GM12878 (cell line): ENCODE measurements around the gene MAP4K2. TPM values are rescaled to one million over a fixed set of nuclear protein-coding genes. Genes with fewer than 3 reads are reported as not detected.
A peak's percentile ranks its signal among the peaks of the same experiment; 100 is the strongest.

ENCODE experiments used
- ATAC-seq: fragments of 200-7000 bp; cut with Tn5 transposase; 3 replicates; pipeline ENCODE4 v1.9.1; 2020; ENCODE audit warnings: mild to moderate bottlenecking, moderate library complexity
- Bru-seq: library from RNA; stranded (reverse); fragments of 400-500 nt; gene quantifications from one replicate; lab custom pipeline; 2021; lab: Mats Ljungman, UMichigan
- BruChase-seq, 2 experiments: library from RNA; stranded (reverse); fragments of 400-500 nt; gene quantifications; one replicate each; lab custom pipeline; 2021; lab: Mats Ljungman, UMichigan
- BruUV-seq: library from RNA; stranded (reverse); fragments of 400-500 nt; replicated peaks from 2 replicates; lab custom pipeline; 2021; lab: Mats Ljungman, UMichigan
- CTCF ChIA-PET: fragments of 300-600 bp; sonication (Branson Sonifier 250); formaldehyde crosslinking; extraction: SDS; loops from one replicate; lab custom pipeline; 2021; ENCODE audit warnings: inconsistent platforms; lab: Yijun Ruan, JAX
- POLR2A ChIA-PET: fragments of 350-600 bp; formaldehyde crosslinking; extraction: SDS; loops from one replicate; lab custom pipeline; 2021; ENCODE audit warnings: inconsistent platforms; lab: Charles Lee
- RAD21 ChIA-PET: fragments of 300-600 bp; sonication (Branson Sonifier 250); formaldehyde crosslinking; loops from one replicate; lab custom pipeline; 2023; ENCODE audit warnings: antibody characterized with exemption; ENCODE audit not compliant: unreplicated experiment; lab: Charles Lee
- SMC1A ChIA-PET: fragments of 300-600 bp; sonication (Branson Sonifier 250); formaldehyde crosslinking; loops from one replicate; lab custom pipeline; 2023; ENCODE audit not compliant: unreplicated experiment, uncharacterized antibody; lab: Charles Lee
- DNase-seq: peaks from one replicate; pipeline ENCODE4 v3.0.0-alpha.2; 2011; ENCODE audit warnings: low read depth, low spot score
- FAIRE-seq: peaks from 3 replicates; lab custom pipeline; 2011; peaks lifted over from hg19 to GRCh38; lab: Jason Lieb, UNC
- H2AFZ ChIP-seq: 2 replicates; pipeline ENCODE4 v1.6.0; 2011; ENCODE audit warnings: low read depth, low read length, control low read depth; ENCODE audit not compliant: control insufficient read depth
- H3K27ac ChIP-seq: 2 replicates; pipeline ENCODE4 v1.5.1; 2011; ENCODE audit warnings: control low read depth; ENCODE audit not compliant: control insufficient read depth, insufficient read depth
- H3K27me3 ChIP-seq, 2 experiments: replicated peaks in 1 of 2; 2 replicates each; pipeline versions ENCODE4 v1.6.0 to v1.6.1; 2011; ENCODE audit warnings: low read length in 1 of 2; ENCODE audit not compliant: control insufficient read depth in 2 of 2, insufficient read depth in 2 of 2
- H3K36me3 ChIP-seq, 2 experiments: 2 replicates each; pipeline ENCODE4 v1.5.1; 2011; ENCODE audit warnings: low read length in 1 of 2; ENCODE audit not compliant: control insufficient read depth in 2 of 2, insufficient read depth in 2 of 2
- H3K4me1 ChIP-seq: 2 replicates; pipeline ENCODE4 v1.6.1; 2011; ENCODE audit warnings: mild to moderate bottlenecking, low read length, moderate library complexity, mixed read lengths; ENCODE audit not compliant: control insufficient read depth, insufficient read depth
- H3K4me2 ChIP-seq: 2 replicates; pipeline ENCODE4 v1.6.0; 2011; ENCODE audit warnings: control low read depth; ENCODE audit not compliant: control insufficient read depth, insufficient read depth
- H3K4me3 ChIP-seq: fragments of 200-600 bp; sonication (generic); 2 replicates; pipeline ENCODE4 v1.5.1; 2016
- H3K79me2 ChIP-seq: 2 replicates; pipeline ENCODE4 v1.6.0; 2011; ENCODE audit warnings: low read length; ENCODE audit not compliant: control insufficient read depth, insufficient read depth
- H3K9ac ChIP-seq: 2 replicates; pipeline ENCODE4 v1.8.0; 2011; ENCODE audit warnings: low read length, control low read depth, mixed read lengths; ENCODE audit not compliant: control insufficient read depth, insufficient read depth
- H3K9me3 ChIP-seq: replicated peaks from 3 replicates; pipeline ENCODE4 v1.5.1; 2011; ENCODE audit warnings: mild to moderate bottlenecking, low read length; ENCODE audit not compliant: control insufficient read depth, insufficient read depth
- H4K20me1 ChIP-seq: 2 replicates; pipeline ENCODE4 v1.6.0; 2011; ENCODE audit not compliant: control insufficient read depth, insufficient read depth
- CREB1 ChIP-seq: IDR thresholded peaks from 2 replicates; pipeline ENCODE4 v1.6.1; 2012; ENCODE audit warnings: low read depth, mild to moderate bottlenecking, inconsistent platforms
- IKZF2 ChIP-seq, 2 experiments: fragments of 450-650 bp; IDR thresholded peaks; 2 replicates each; pipeline ENCODE4 v1.6.1; 2017; ENCODE audit warnings: mild to moderate bottlenecking in 2 of 2, moderate library complexity in 2 of 2
- NR2F1 ChIP-seq: fragments of 450-650 bp; conservative IDR thresholded peaks from 2 replicates; pipeline ENCODE4 v1.6.1; 2017; ENCODE audit warnings: mild to moderate bottlenecking
- WGBS: methylation state at CpG from one replicate; pipeline ENCODE4 v1.1.6; 2016; ENCODE audit warnings: low lambda C conversion rate; ENCODE audit not compliant: insufficient replicate concordance, insufficient coverage; ENCODE audit errors: missing lambda C conversion rate; 5-methylcytosine and 5-hydroxymethylcytosine counted together
- in situ Hi-C: fragments of 300-500 bp; cut with MboI; formaldehyde crosslinking; loops from 9 replicates; pipeline ENCODE4 v1.14.3; 2018; ENCODE audit warnings: mixed read lengths
- intact Hi-C: fragments of 100-400 bp; cut with micrococcal nuclease; formaldehyde crosslinking; loops from one replicate; pipeline ENCODE4 v1.14.2; 2022; ENCODE audit not compliant: unreplicated experiment
- long read RNA-seq, 2 experiments: library from polyadenylated mRNA; unstranded; transcript quantifications; one replicate each; pipeline ENCODE4 v2.0.0, GENCODE V29; 2019 to 2020
- polyA minus RNA-seq, 3 experiments: library from RNA; depleted of rRNA, polyadenylated mRNA; stranded (reverse); fragments of >200 nt; gene quantifications; 2 replicates each; pipeline ENCODE4 v1.2.3, GENCODE V29; 2011
- polyA plus RNA-seq, 11 experiments: library from polyadenylated mRNA; depleted of rRNA in 4 of 11; unstranded in 6 of 11; stranded (reverse) in 5 of 11; fragments of >200 nt; fragmentation: Nextera tagmentation in 4 of 11; fragmentation: Illumina TruSeq in 1 of 11; extraction: Ambion mirVana in 4 of 11; extraction: Trizol in 1 of 11; gene quantifications; 1 replicate in 1 of 11; 2 replicates in 10 of 11; pipeline versions ENCODE4 v1.2.1 to v1.2.3, GENCODE V29; 2011 to 2016; ENCODE audit warnings: inconsistent platforms in 2 of 11, missing spikeins in 2 of 11, low read depth in 1 of 11
- total RNA-seq, 4 experiments: library from RNA; depleted of rRNA in 3 of 4; stranded (reverse); fragments of >200 nt in 3 of 4; fragmentation: Illumina TruSeq in 1 of 4; extraction: Trizol in 1 of 4; gene quantifications; 2 replicates each; pipeline versions ENCODE4 v1.2.1 to v1.2.3, GENCODE V29; 2013 to 2021
- TF ChIP-seq, protein P1 (sequence below): IDR thresholded peaks from 2 replicates; pipeline ENCODE4 v1.6.1; 2012; ENCODE audit warnings: improper control_type of control experiment, low read depth, low read length; ENCODE audit not compliant: insufficient replicate concordance
- TF ChIP-seq, protein P2 (sequence below), 3 experiments: IDR thresholded peaks in 2 of 3; conservative IDR thresholded peaks in 1 of 3; 2 replicates each; pipeline ENCODE4 v1.5.1; 2011; ENCODE audit warnings: low read depth in 3 of 3, low read length in 3 of 3, mild to moderate bottlenecking in 3 of 3, control low read depth in 2 of 3, moderate library complexity in 2 of 3, inconsistent platforms in 1 of 3, mixed read lengths in 1 of 3; ENCODE audit not compliant: control insufficient read depth in 2 of 3, insufficient read depth in 1 of 3; ENCODE audit errors: extremely low read depth in 1 of 3
- TF ChIP-seq, protein P3 (sequence below): fragments of 450-650 bp; conservative IDR thresholded peaks from 2 replicates; pipeline ENCODE4 v1.6.1; 2017; ENCODE audit warnings: mild to moderate bottlenecking, moderate library complexity

Gene MAP4K2
- total RNA-seq (2013; cell fraction: nucleolus; rRNA removed) = 51.0 and 55.9 TPM in 2 replicates
- total RNA-seq (2014; rRNA removed) (66.7 and 74.7 TPM in 2 replicates), total RNA-seq (2014; rRNA removed; fragmentation: Illumina TruSeq; extraction: Trizol) (36.9 and 41.0 TPM in 2 replicates), total RNA-seq (2021) (78.1 and 79.2 TPM in 2 replicates), polyA plus RNA-seq (2011; rRNA removed) (27.3 and 49.9 TPM in 2 replicates), polyA plus RNA-seq (2014; fragmentation: Illumina TruSeq; extraction: Trizol) (16.1 and 42.8 TPM in 2 replicates), polyA plus RNA-seq (2014; fragmentation: Nextera tagmentation; extraction: Ambion mirVana) (1 to 10 TPM in 1 of 2 experiments, under 1 TPM in 1; 0.98 to 4.4 TPM), polyA plus RNA-seq (2014; rRNA removed) (69.0 and 71.8 TPM in 2 replicates), polyA plus RNA-seq (2016; fragmentation: Nextera tagmentation; extraction: Ambion mirVana) (10 to 100 TPM; 47.8 to 52.9 TPM), polyA minus RNA-seq (2011; rRNA and poly(A)+ RNA removed) (58.6 and 101 TPM in 2 replicates), Bru-seq, nascent RNA (percentile 72 among the genes with signal in this experiment), BruChase-seq, experiment 1, labeled RNA remaining after a 6-hour chase (percentile 88 among the genes with signal in this experiment), BruChase-seq, experiment 2, labeled RNA remaining after a 2-hour chase (percentile 83 among the genes with signal in this experiment)
- polyA plus RNA-seq (2011; ENCODE audit: low read depth) = 11.2 TPM
- 73.2 and 91.2 TPM in 2 replicates for polyA plus RNA-seq (2011; cell fraction: cytosol; rRNA removed)
- 284 and 290 TPM in 2 replicates for polyA plus RNA-seq (2011; cell fraction: nucleus; rRNA removed)
- 33.8 and 37.8 TPM in 2 replicates for polyA plus RNA-seq (2012)
- polyA minus RNA-seq (2011; cell fraction: cytosol; rRNA and poly(A)+ RNA removed) = 25.9 and 26.6 TPM in 2 replicates
- polyA minus RNA-seq (2011; cell fraction: nucleus; rRNA and poly(A)+ RNA removed) = 50.8 and 62.9 TPM in 2 replicates
- long read RNA-seq, experiment 1, full-length matches to known transcripts = 12 of 35 reads
- long read RNA-seq, experiment 1, partial matches to known transcripts = 5 of 35 reads
- long read RNA-seq, experiment 1, other reads (novel, unspliced or antisense) = 18 of 35 reads
- long read RNA-seq, experiment 2, partial matches to known transcripts = 10 of 13 reads
- long read RNA-seq, experiment 2, other reads (novel, unspliced or antisense) = 2 of 13 reads

DNA sequence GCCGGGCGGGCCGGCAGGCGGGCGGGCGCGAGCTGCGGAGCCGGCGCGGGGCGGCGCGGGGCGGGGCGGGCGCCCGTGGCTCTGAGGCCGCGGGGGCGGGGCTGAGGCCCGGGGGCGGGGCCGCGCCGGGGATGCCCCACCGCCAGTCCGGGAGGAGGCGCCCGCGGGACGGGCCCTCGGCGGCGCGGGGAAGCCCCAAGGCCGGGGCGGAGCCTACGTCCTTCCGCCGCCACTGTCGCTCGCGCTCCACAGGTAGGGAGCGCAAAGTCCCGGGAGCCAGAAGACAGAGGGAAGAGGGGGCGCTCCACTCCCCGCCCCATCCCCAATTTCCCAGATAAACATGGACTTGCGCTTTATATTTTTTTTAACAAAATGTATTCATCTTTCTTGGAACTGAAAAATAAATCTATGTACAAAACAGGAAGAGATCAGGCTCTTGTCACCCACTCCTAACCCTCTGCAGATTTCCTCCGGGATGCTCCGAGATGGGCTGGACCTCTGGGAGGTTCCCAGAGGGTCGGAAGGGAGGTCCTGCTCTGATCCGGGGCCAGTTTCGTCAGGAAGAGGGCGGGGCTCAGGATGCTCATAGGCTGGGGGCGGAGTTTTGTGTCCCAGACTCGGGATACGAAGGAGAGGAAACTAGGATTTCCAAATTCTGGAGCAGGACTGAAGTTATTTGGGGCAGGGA lies at the start of gene MAP4K2:
Gene MAP4K2, minus strand, starts transcription at position 57 of the 688 bp plus-strand sequence. CDS start 65 bp downstream, outside the sequence.
- Histone ChIP-seq H3K9ac (peak within 1 kb of the TSS; percentile 93), H3K9me3 (no peaks in the 10 kb centered on the region), H3K27me3 (no peaks in the 10 kb centered on the region), H3K4me2 (peak within 1 kb of the TSS; percentile 97), H3K4me1 (peaks cover 37% of the 10 kb centered on the region), H3K79me2 (peaks cover 30% of the 10 kb centered on the region), H3K27ac (peak within 1 kb of the TSS; percentile 92), H3K4me3 (peak within 1 kb of the TSS; percentile 87), H3K36me3 (peaks cover 5 to 6% of the 10 kb centered on the region in 2 experiments; a peak in 3 of 4 replicates), H4K20me1 (no peaks in the 10 kb centered on the region), H2AFZ (peak within 1 kb of the TSS; percentile 63)
- POLR2A ChIA-PET = interaction anchor here (0.6 to 5.4 kb wide), 4 partner anchors 24 to 117 kb away, joined by 3 to 33 read pairs (median 3); partner anchors contain the start of gene SF1
- SMC1A ChIA-PET = interaction anchor here (1.0 to 1.5 kb wide), 3 partner anchors 8 to 318 kb away, joined by 4 read pairs; partner anchors contain the start of genes FAU, MEN1 and MRPL49
- WGBS = 2% methylated on average over 32 of the region's 58 CpGs
- in situ Hi-C loops (no loop called here), intact Hi-C loops (no loop called here)
- FAIRE-seq (peak; percentile 13), ATAC-seq (peak; percentile 73), DNase-seq (peak; percentile 3)
- RAD21 ChIA-PET = interaction anchor here (1.5 to 2.8 kb wide), 3 partner anchors 19 to 115 kb away, joined by 3 to 12 read pairs (median 5); partner anchors contain the start of gene SF1
- CTCF ChIA-PET = interaction anchor here (0.7 to 5.8 kb wide), 5 partner anchors 16 to 486 kb away, joined by 3 to 41 read pairs (median 4); partner anchors contain the start of genes PRDX5 and TRMT112
- BruUV-seq = no TSS peak
- TF ChIP-seq, protein P1, sequence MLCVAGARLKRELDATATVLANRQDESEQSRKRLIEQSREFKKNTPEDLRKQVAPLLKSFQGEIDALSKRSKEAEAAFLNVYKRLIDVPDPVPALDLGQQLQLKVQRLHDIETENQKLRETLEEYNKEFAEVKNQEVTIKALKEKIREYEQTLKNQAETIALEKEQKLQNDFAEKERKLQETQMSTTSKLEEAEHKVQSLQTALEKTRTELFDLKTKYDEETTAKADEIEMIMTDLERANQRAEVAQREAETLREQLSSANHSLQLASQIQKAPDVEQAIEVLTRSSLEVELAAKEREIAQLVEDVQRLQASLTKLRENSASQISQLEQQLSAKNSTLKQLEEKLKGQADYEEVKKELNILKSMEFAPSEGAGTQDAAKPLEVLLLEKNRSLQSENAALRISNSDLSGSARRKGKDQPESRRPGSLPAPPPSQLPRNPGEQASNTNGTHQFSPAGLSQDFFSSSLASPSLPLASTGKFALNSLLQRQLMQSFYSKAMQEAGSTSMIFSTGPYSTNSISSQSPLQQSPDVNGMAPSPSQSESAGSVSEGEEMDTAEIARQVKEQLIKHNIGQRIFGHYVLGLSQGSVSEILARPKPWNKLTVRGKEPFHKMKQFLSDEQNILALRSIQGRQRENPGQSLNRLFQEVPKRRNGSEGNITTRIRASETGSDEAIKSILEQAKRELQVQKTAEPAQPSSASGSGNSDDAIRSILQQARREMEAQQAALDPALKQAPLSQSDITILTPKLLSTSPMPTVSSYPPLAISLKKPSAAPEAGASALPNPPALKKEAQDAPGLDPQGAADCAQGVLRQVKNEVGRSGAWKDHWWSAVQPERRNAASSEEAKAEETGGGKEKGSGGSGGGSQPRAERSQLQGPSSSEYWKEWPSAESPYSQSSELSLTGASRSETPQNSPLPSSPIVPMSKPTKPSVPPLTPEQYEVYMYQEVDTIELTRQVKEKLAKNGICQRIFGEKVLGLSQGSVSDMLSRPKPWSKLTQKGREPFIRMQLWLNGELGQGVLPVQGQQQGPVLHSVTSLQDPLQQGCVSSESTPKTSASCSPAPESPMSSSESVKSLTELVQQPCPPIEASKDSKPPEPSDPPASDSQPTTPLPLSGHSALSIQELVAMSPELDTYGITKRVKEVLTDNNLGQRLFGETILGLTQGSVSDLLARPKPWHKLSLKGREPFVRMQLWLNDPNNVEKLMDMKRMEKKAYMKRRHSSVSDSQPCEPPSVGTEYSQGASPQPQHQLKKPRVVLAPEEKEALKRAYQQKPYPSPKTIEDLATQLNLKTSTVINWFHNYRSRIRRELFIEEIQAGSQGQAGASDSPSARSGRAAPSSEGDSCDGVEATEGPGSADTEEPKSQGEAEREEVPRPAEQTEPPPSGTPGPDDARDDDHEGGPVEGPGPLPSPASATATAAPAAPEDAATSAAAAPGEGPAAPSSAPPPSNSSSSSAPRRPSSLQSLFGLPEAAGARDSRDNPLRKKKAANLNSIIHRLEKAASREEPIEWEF = no peak
- TF ChIP-seq CREB1 (peak; percentile 30; the same call in 1 of the 2 replicates), IKZF2 (IDR thresholded peaks at IDR 0.05) (peak; percentile 73 to 75; a peak in 3 of 4 replicates), NR2F1 (0 out of 2 replicates have a peak, but pooled peaks have one; percentile 34)
- TF ChIP-seq, protein P2, sequence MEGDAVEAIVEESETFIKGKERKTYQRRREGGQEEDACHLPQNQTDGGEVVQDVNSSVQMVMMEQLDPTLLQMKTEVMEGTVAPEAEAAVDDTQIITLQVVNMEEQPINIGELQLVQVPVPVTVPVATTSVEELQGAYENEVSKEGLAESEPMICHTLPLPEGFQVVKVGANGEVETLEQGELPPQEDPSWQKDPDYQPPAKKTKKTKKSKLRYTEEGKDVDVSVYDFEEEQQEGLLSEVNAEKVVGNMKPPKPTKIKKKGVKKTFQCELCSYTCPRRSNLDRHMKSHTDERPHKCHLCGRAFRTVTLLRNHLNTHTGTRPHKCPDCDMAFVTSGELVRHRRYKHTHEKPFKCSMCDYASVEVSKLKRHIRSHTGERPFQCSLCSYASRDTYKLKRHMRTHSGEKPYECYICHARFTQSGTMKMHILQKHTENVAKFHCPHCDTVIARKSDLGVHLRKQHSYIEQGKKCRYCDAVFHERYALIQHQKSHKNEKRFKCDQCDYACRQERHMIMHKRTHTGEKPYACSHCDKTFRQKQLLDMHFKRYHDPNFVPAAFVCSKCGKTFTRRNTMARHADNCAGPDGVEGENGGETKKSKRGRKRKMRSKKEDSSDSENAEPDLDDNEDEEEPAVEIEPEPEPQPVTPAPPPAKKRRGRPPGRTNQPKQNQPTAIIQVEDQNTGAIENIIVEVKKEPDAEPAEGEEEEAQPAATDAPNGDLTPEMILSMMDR (IDR thresholded peaks at IDR 0.05 in 2 of 3, conservative IDR thresholded peaks at IDR 0.05 in 1 of 3; ENCODE audit: control insufficient read depth in 2 of 3, extremely low read depth in 1 of 3, insufficient read depth in 1 of 3, low read depth in 3 of 3, low read length in 3 of 3) = peak in 2 of 3 experiments; percentile 6 to 25; a peak in 2 of 6 replicates
- TF ChIP-seq, protein P3, sequence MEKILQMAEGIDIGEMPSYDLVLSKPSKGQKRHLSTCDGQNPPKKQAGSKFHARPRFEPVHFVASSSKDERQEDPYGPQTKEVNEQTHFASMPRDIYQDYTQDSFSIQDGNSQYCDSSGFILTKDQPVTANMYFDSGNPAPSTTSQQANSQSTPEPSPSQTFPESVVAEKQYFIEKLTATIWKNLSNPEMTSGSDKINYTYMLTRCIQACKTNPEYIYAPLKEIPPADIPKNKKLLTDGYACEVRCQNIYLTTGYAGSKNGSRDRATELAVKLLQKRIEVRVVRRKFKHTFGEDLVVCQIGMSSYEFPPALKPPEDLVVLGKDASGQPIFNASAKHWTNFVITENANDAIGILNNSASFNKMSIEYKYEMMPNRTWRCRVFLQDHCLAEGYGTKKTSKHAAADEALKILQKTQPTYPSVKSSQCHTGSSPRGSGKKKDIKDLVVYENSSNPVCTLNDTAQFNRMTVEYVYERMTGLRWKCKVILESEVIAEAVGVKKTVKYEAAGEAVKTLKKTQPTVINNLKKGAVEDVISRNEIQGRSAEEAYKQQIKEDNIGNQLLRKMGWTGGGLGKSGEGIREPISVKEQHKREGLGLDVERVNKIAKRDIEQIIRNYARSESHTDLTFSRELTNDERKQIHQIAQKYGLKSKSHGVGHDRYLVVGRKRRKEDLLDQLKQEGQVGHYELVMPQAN = peak; percentile 54; the same call in 1 of the 2 replicates
